MM.1S (cell line): ENCODE results near the gene CDYL.

ENCODE experiments used
- DNase-seq: peaks from one replicate; pipeline ENCODE4 v3.0.0-alpha.2; 2015
- H2AFZ ChIP-seq: fragments of 300-600 bp; sonication (generic); 2 replicates; pipeline ENCODE4 v1.6.0; 2016; ENCODE audit warnings: antibody characterized with exemption, low read length
- H3F3A ChIP-seq: fragments of 300-600 bp; sonication (generic); 2 replicates; pipeline ENCODE4 v1.6.1; 2016; ENCODE audit warnings: mild to moderate bottlenecking, antibody characterized with exemption, low read length, moderate library complexity, mixed read lengths; ENCODE audit not compliant: insufficient read depth
- H3K27ac ChIP-seq: fragments of 300-600 bp; sonication (generic); 2 replicates; pipeline ENCODE4 v1.5.1; 2016; ENCODE audit warnings: mild to moderate bottlenecking, low read length
- H3K27me3 ChIP-seq: fragments of 300-600 bp; sonication (generic); replicated peaks from 2 replicates; pipeline ENCODE4 v1.6.0; 2016; ENCODE audit warnings: low read length; ENCODE audit not compliant: insufficient read depth
- H3K36me3 ChIP-seq: fragments of 300-600 bp; sonication (generic); replicated peaks from 2 replicates; pipeline ENCODE4 v1.6.1; 2016; ENCODE audit warnings: mild to moderate bottlenecking, low read length, mixed read lengths; ENCODE audit not compliant: insufficient read depth
- H3K4me1 ChIP-seq: fragments of 300-600 bp; sonication (generic); 2 replicates; pipeline ENCODE4 v1.6.1; 2016; ENCODE audit warnings: low read length, mixed read lengths
- H3K4me2 ChIP-seq: fragments of 300-600 bp; sonication (generic); 2 replicates; pipeline ENCODE4 v1.6.0; 2016; ENCODE audit warnings: low read depth, low read length
- H3K4me3 ChIP-seq: fragments of 300-600 bp; sonication (generic); 2 replicates; pipeline ENCODE4 v1.5.1; 2016; ENCODE audit warnings: low read length, mixed read lengths
- H3K79me2 ChIP-seq: fragments of 300-600 bp; sonication (generic); 2 replicates; pipeline ENCODE4 v1.6.1; 2016; ENCODE audit warnings: mixed run types, low read length, mixed read lengths
- H3K9ac ChIP-seq: fragments of 300-600 bp; sonication (generic); 2 replicates; pipeline ENCODE4 v1.6.1; 2016; ENCODE audit warnings: low read length, mixed read lengths
- H3K9me2 ChIP-seq: fragments of 300-600 bp; sonication (generic); replicated peaks from 2 replicates; pipeline ENCODE4 v1.6.1; 2016; ENCODE audit warnings: mild to moderate bottlenecking, low read length, mixed read lengths; ENCODE audit not compliant: insufficient read depth
- H3K9me3 ChIP-seq: fragments of 300-600 bp; sonication (generic); replicated peaks from 2 replicates; pipeline ENCODE4 v1.6.1; 2016; ENCODE audit warnings: mild to moderate bottlenecking, low read length, mixed read lengths; ENCODE audit not compliant: insufficient read depth
- H4K20me1 ChIP-seq: fragments of 300-600 bp; sonication (generic); 2 replicates; pipeline ENCODE4 v1.6.1; 2016; ENCODE audit warnings: mild to moderate bottlenecking, low read length, moderate library complexity, mixed read lengths; ENCODE audit not compliant: insufficient read depth
- CTCF ChIP-seq: fragments of 300-600 bp; sonication (generic); IDR thresholded peaks from 2 replicates; pipeline ENCODE4 v1.5.1; 2016; ENCODE audit warnings: antibody characterized with exemption, low read length, mixed read lengths
- EZH2 ChIP-seq: fragments of 300-600 bp; sonication (generic); optimal IDR thresholded peaks from 2 replicates; pipeline ENCODE3; 2017; ENCODE audit warnings: low read depth, mild to moderate bottlenecking, antibody characterized with exemption, low read length, mixed read lengths
- EZH2phosphoT487 ChIP-seq: fragments of 300-600 bp; sonication (generic); IDR thresholded peaks from 2 replicates; pipeline ENCODE4 v1.6.1; 2018; ENCODE audit warnings: antibody characterized with exemption, low read length

CDYL gene

GRCh38 chr6:4965562-4966389 lies 189.6 kb downstream of the CDYL start:
- Histone ChIP-seq H3K79me2 (no peaks in the 10 kb centered on the region), H3K9ac (no peak overlapping the region), H3K4me2 (no peak overlapping the region), H3K9me3 (no peaks in the 10 kb centered on the region), H3K4me3 (no peak overlapping the region), H2AFZ (no peak overlapping the region), H3K4me1 (no peaks in the 10 kb centered on the region), H3K27ac (no peak overlapping the region), H3K9me2 (no peaks in the 10 kb centered on the region), H3K27me3 (no peaks in the 10 kb centered on the region), H3F3A (no peaks in the 10 kb centered on the region), H3K36me3 (no peaks in the 10 kb centered on the region), H4K20me1 (no peaks in the 10 kb centered on the region)
- DNase-seq = no peak
- TF ChIP-seq CTCF (no peak), EZH2 (no peak), EZH2phosphoT487 (no peak)

GRCh38 chr6:4967301-4968030 lies 191.3 kb downstream of the CDYL start:
- Histone ChIP-seq H3K9ac (no peak overlapping the region), H3K9me2 (no peaks in the 10 kb centered on the region), H3K79me2 (no peaks in the 10 kb centered on the region), H3K4me2 (no peak overlapping the region), H3K27ac (no peak overlapping the region), H3F3A (no peaks in the 10 kb centered on the region), H4K20me1 (no peaks in the 10 kb centered on the region), H3K9me3 (no peaks in the 10 kb centered on the region), H3K4me3 (no peak overlapping the region), H3K27me3 (no peaks in the 10 kb centered on the region), H2AFZ (no peak overlapping the region), H3K36me3 (no peaks in the 10 kb centered on the region), H3K4me1 (no peaks in the 10 kb centered on the region)
- no peak for DNase-seq
- TF ChIP-seq CTCF (no peak), EZH2 (no peak), EZH2phosphoT487 (no peak)

- H3K36me3 ChIP-seq = no peaks in the 10 kb centered on the region
- no peaks in the 10 kb centered on the region for H3K79me2 ChIP-seq
- H3F3A ChIP-seq = no peaks in the 10 kb centered on the region
- no peaks in the 10 kb centered on the region for H3K9me3 ChIP-seq
- no peak overlapping the region for H3K4me3 ChIP-seq
- no peak overlapping the region for H2AFZ ChIP-seq
- TF ChIP-seq CTCF = no peak
- no peak for TF ChIP-seq EZH2
- TF ChIP-seq EZH2phosphoT487 = no peak
- no peak overlapping the region for H3K27ac ChIP-seq
- H3K4me2 ChIP-seq = no peak overlapping the region
- H4K20me1 ChIP-seq = no peaks in the 10 kb centered on the region
- no peaks in the 10 kb centered on the region for H3K9me2 ChIP-seq
- no peak overlapping the region for H3K9ac ChIP-seq
- no peaks in the 10 kb centered on the region for H3K4me1 ChIP-seq
- DNase-seq = no peak
- H3K27me3 ChIP-seq = no peaks in the 10 kb centered on the region
Observed at GRCh38 chr6:4969609-4970285, 193.5 kb downstream of the CDYL start.
